ENCODE measurements around the gene ADD3. TPM values are rescaled to one million over a fixed set of nuclear protein-coding genes. Genes with fewer than 3 reads are reported as not detected.

ADD3 gene
- polyA plus RNA-seq, 3 donors, result 94.8 to 126 (median 111) TPM

DNA sequence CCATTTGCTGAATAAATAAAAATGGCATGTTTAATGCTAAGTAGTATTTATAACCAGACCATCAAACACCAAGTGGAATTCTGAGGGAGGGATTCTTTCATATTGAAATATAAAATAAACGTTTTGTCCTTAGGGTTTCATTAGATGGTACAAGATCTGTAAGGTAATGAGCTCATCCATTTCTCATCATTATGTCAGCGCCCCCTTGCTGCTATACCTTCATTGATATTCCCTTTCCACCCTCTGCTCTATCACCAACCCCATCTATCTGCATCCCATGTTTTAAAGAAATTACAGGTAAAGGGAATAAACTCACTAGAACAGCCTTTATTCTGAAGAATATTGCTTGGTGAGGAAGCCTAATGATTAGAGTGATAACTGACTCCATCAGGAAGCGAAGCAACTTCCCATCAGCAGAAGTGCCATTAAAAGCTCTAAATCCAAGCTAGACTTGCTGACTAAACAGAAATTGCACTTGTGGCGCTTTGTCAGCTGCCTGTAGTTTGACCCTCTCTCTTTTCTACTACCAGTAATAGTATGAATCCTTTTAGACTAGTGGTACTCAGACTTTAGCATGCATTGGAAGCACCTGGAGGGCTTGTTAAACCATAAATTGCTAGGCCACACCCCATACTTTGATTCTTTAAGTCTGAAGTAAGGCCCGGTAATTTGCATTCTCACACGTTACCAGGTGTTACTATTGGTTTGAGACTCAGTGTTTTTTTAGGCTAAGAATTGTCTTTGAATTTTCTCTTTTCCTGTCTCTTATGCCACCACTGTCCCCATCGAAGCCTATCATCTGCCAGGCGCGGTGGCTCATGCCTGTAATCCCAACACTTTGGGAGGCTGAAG, 27.5 kb downstream of the ADD3 start:
- no peak overlapping the region for H3K4me3 Mint-ChIP-seq
- Histone ChIP-seq H3K27ac (ENCODE audit: low read depth in 1 of 2, low read length in 2 of 2) (no peak overlapping the region), H3K4me1 (ENCODE audit: control insufficient read depth in 1 of 2, insufficient read depth in 2 of 2, low read length in 2 of 2) (peaks cover 0 to 22% of the 10 kb centered on the region in 2 donors), H3K9me3 (replicated peaks in 1 of 2; ENCODE audit: control insufficient read depth in 1 of 2, insufficient read depth in 1 of 2, low read length in 2 of 2) (no peaks in the 10 kb centered on the region), H3K4me3 (replicated peaks in 1 of 3; ENCODE audit: low read depth in 2 of 3, low read length in 3 of 3) (no peak overlapping the region), H3K4me2 (replicated peaks; ENCODE audit: extremely low read depth, low read length, poor library complexity, severe bottlenecking) (no peak overlapping the region), H3K27me3 (ENCODE audit: control insufficient read depth in 2 of 2, insufficient read depth in 2 of 2, low read length in 2 of 2) (no peaks in the 10 kb centered on the region), H4K20me1 (ENCODE audit: insufficient read depth, low read length) (peaks cover 32% of the 10 kb centered on the region), H3K9ac (ENCODE audit: insufficient read depth, low read length, poor library complexity, severe bottlenecking) (no peak overlapping the region), H3K36me3 (replicated peaks in 1 of 2; ENCODE audit: control insufficient read depth in 1 of 2, insufficient read depth in 2 of 2, low read length in 2 of 2) (no peaks in the 10 kb centered on the region), H2AFZ (ENCODE audit: insufficient read depth, low read depth, low read length, poor library complexity, severe bottlenecking) (no peak overlapping the region), H3K79me2 (ENCODE audit: insufficient read depth, low read length) (peaks cover 96% of the 10 kb centered on the region)
- H3K9me3 Mint-ChIP-seq, result peaks cover 0 to 2% (median 0%) of the 10 kb centered on the region in 7 donors
- H3K4me1 Mint-ChIP-seq, result peaks cover 39% of the 10 kb centered on the region
- H3K27ac Mint-ChIP-seq, result peak overlapping the region in 1 of 7 donors; percentile 21
- peaks cover 9 to 10% of the 10 kb centered on the region in 2 donors for H3K36me3 Mint-ChIP-seq
- DNase-seq, result no peak
- 93% methylated on average over 3 of the region's 9 CpGs for WGBS (ENCODE audit: insufficient coverage)
- TF ChIP-seq, protein P1, sequence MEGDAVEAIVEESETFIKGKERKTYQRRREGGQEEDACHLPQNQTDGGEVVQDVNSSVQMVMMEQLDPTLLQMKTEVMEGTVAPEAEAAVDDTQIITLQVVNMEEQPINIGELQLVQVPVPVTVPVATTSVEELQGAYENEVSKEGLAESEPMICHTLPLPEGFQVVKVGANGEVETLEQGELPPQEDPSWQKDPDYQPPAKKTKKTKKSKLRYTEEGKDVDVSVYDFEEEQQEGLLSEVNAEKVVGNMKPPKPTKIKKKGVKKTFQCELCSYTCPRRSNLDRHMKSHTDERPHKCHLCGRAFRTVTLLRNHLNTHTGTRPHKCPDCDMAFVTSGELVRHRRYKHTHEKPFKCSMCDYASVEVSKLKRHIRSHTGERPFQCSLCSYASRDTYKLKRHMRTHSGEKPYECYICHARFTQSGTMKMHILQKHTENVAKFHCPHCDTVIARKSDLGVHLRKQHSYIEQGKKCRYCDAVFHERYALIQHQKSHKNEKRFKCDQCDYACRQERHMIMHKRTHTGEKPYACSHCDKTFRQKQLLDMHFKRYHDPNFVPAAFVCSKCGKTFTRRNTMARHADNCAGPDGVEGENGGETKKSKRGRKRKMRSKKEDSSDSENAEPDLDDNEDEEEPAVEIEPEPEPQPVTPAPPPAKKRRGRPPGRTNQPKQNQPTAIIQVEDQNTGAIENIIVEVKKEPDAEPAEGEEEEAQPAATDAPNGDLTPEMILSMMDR (IDR thresholded peaks at IDR 0.05), result no peak
- peaks cover 0 to 2% (median 0%) of the 10 kb centered on the region in 3 donors for H3K27me3 Mint-ChIP-seq (ENCODE audit: low read depth in 3 of 3)
- intact Hi-C loops (cut with micrococcal nuclease), result no loop called here

DNA sequence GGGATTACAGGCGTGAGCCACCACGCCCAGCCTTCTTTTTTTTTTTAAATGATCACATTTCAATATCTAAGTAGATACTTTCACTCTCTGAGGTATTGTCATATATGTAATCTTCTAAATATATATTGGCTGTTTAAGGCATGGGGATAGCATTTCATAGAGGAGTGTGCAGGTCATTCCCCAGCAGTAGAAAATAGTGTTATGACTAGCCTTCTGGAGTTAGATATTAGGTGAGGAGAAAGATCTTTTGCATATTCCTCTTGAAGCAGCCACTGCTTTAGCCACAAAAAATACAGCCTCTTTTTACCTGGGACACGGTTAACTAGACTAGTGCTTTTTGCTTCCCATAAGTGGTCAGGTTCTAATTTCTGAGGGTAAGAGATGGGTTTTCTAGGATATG, 28.9 kb downstream of the ADD3 start:
- H3K79me2 ChIP-seq (ENCODE audit: insufficient read depth, low read length), result peaks cover 96% of the 10 kb centered on the region
- WGBS (ENCODE audit: insufficient coverage), result no CpG with 5 or more reads among the region's 3 CpGs
- H3K4me2 ChIP-seq (replicated peaks; ENCODE audit: extremely low read depth, low read length, poor library complexity, severe bottlenecking), result no peak overlapping the region
- peaks cover 0 to 2% (median 0%) of the 10 kb centered on the region in 7 donors for H3K9me3 Mint-ChIP-seq
- no peak overlapping the region for H3K4me3 Mint-ChIP-seq
- no peak overlapping the region for H3K9ac ChIP-seq (ENCODE audit: insufficient read depth, low read length, poor library complexity, severe bottlenecking)
- H3K4me1 ChIP-seq (ENCODE audit: control insufficient read depth in 1 of 2, insufficient read depth in 2 of 2, low read length in 2 of 2), result peaks cover 0 to 22% of the 10 kb centered on the region in 2 donors
- H3K27me3 ChIP-seq (ENCODE audit: control insufficient read depth in 2 of 2, insufficient read depth in 2 of 2, low read length in 2 of 2), result no peaks in the 10 kb centered on the region
- peaks cover 44% of the 10 kb centered on the region for H3K4me1 Mint-ChIP-seq
- no peak overlapping the region for H2AFZ ChIP-seq (ENCODE audit: insufficient read depth, low read depth, low read length, poor library complexity, severe bottlenecking)
- H4K20me1 ChIP-seq (ENCODE audit: insufficient read depth, low read length), result peaks cover 39% of the 10 kb centered on the region
- peaks cover 0 to 4% (median 0%) of the 10 kb centered on the region in 3 donors for H3K27me3 Mint-ChIP-seq (ENCODE audit: low read depth in 3 of 3)
- TF ChIP-seq, protein P1 (IDR thresholded peaks at IDR 0.05), result no peak
- no peak for DNase-seq
- H3K9me3 ChIP-seq (replicated peaks in 1 of 2; ENCODE audit: control insufficient read depth in 1 of 2, insufficient read depth in 1 of 2, low read length in 2 of 2), result no peaks in the 10 kb centered on the region
- H3K36me3 Mint-ChIP-seq, result peaks cover 6 to 7% of the 10 kb centered on the region in 2 donors
- intact Hi-C loops (cut with micrococcal nuclease), result no loop called here
- no peak overlapping the region for H3K4me3 ChIP-seq (replicated peaks in 1 of 3; ENCODE audit: low read depth in 2 of 3, low read length in 3 of 3)
- H3K27ac Mint-ChIP-seq, result peak overlapping the region in 1 of 7 donors; percentile 6
- H3K36me3 ChIP-seq (replicated peaks in 1 of 2; ENCODE audit: control insufficient read depth in 1 of 2, insufficient read depth in 2 of 2, low read length in 2 of 2), result no peaks in the 10 kb centered on the region
- no peak overlapping the region for H3K27ac ChIP-seq (ENCODE audit: low read depth in 1 of 2, low read length in 2 of 2)

All from CD14-positive monocyte (primary cell).